DND-41 (cell line): Measurements from ENCODE around the gene ATP10A.

Experiments used
- ATAC-seq: fragments of 200-7000 bp; cut with Tn5 transposase; 3 replicates; pipeline ENCODE4 v1.9.1; 2021; ENCODE audit warnings: low read depth; ENCODE audit not compliant: insufficient read depth
- DNase-seq: peaks from one replicate; pipeline ENCODE4 v3.0.0-alpha.2; 2020
- H2AFZ ChIP-seq: 2 replicates; pipeline ENCODE4 v1.6.0; 2012; ENCODE audit warnings: low read depth, low read length
- H3K27ac ChIP-seq: 2 replicates; pipeline ENCODE4 v1.5.1; 2012; ENCODE audit warnings: low read length, inconsistent platforms
- H3K27me3 ChIP-seq: fragments of 200-600 bp; sonication (generic); 2 replicates; pipeline ENCODE4 v1.6.0; 2012; ENCODE audit warnings: low read length, mild to moderate bottlenecking, inconsistent platforms; ENCODE audit not compliant: insufficient read depth, poor library complexity
- H3K36me3 ChIP-seq: 2 replicates; pipeline ENCODE4 v1.5.1; 2012; ENCODE audit warnings: low read length, inconsistent platforms; ENCODE audit not compliant: insufficient read depth
- H3K4me1 ChIP-seq: 2 replicates; pipeline ENCODE4 v1.5.1; 2012; ENCODE audit warnings: mild to moderate bottlenecking, low read length; ENCODE audit not compliant: insufficient read depth
- H3K4me2 ChIP-seq: 2 replicates; pipeline ENCODE4 v1.6.0; 2012; ENCODE audit warnings: mild to moderate bottlenecking, moderate library complexity, low read length, inconsistent platforms; ENCODE audit not compliant: insufficient read depth
- H3K4me3 ChIP-seq, 2 experiments: fragments of 200-600 bp in 1 of 2; shearing (Covaris generic) in 1 of 2; 2 replicates each; pipeline ENCODE4 v1.5.1; 2012 to 2016; ENCODE audit warnings: inconsistent platforms in 2 of 2, low read length in 2 of 2, mild to moderate bottlenecking in 2 of 2, low read depth in 1 of 2, moderate library complexity in 1 of 2
- H3K79me2 ChIP-seq: 2 replicates; pipeline ENCODE4 v1.6.0; 2012; ENCODE audit warnings: low read length, inconsistent platforms; ENCODE audit not compliant: insufficient read depth
- H3K9ac ChIP-seq: 2 replicates; pipeline ENCODE4 v1.6.0; 2012; ENCODE audit warnings: low read depth, mild to moderate bottlenecking, inconsistent platforms, low read length, moderate library complexity
- H3K9me3 ChIP-seq: 2 replicates; pipeline ENCODE4 v1.5.1; 2012; ENCODE audit warnings: low read length, moderate library complexity, mild to moderate bottlenecking, inconsistent platforms; ENCODE audit not compliant: insufficient read depth, severe bottlenecking
- H4K20me1 ChIP-seq: 2 replicates; pipeline ENCODE4 v1.6.0; 2012; ENCODE audit warnings: low read length; ENCODE audit not compliant: insufficient read depth
- CTCF ChIP-seq: IDR thresholded peaks from 2 replicates; pipeline ENCODE4 v1.5.1; 2012; ENCODE audit warnings: borderline replicate concordance, low read length, moderate library complexity, mild to moderate bottlenecking; ENCODE audit not compliant: poor library complexity, severe bottlenecking; ENCODE audit errors: extremely low read depth
- EZH2 ChIP-seq: IDR thresholded peaks from 3 replicates; pipeline ENCODE4 v1.6.1; 2012; ENCODE audit warnings: borderline replicate concordance, low read depth, mild to moderate bottlenecking, moderate library complexity, low read length, inconsistent platforms; ENCODE audit not compliant: severe bottlenecking

Gene ATP10A

GRCh38 chr15:25683415-25683814, 179.7 kb downstream of the ATP10A start:
- no peaks in the 10 kb centered on the region for H3K36me3 ChIP-seq
- no peak for DNase-seq
- no peak for TF ChIP-seq CTCF
- no peak for TF ChIP-seq EZH2
- H3K9me3 ChIP-seq, result peaks cover 3% of the 10 kb centered on the region
- no peak overlapping the region for H3K9ac ChIP-seq
- no peaks in the 10 kb centered on the region for H3K27me3 ChIP-seq
- no peak overlapping the region for H3K4me2 ChIP-seq
- H2AFZ ChIP-seq, result no peak overlapping the region
- H3K4me3 ChIP-seq, result no peak overlapping the region
- H3K79me2 ChIP-seq, result no peaks in the 10 kb centered on the region
- no peaks in the 10 kb centered on the region for H3K4me1 ChIP-seq
- H3K27ac ChIP-seq, result no peak overlapping the region
- H4K20me1 ChIP-seq, result no peaks in the 10 kb centered on the region
- ATAC-seq, result no peak

DNA sequence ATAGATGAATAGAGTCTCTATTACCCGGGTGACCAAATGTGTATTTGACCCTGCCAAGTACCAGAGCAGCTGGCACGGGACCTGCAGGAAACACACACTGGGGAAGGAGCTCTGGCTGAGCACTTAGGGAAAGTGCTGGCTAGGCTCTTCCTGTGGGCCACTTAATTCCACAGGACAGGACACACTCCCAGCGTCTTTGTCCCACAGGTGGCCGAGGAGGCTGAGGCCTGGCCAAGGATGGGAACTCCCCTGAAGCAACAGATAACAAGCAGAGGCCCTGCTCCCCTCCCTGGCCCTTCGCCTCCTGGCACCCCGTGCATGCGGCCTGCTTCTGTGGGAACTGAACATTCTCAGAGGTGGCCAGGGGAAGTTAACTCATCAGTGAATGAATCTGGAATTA, 180.8 kb downstream of the ATP10A start:
- H3K79me2 ChIP-seq, result no peaks in the 10 kb centered on the region
- no peak for ATAC-seq
- H3K4me2 ChIP-seq, result no peak overlapping the region
- TF ChIP-seq EZH2 (no peak), CTCF (no peak)
- H3K4me3 ChIP-seq, result no peak overlapping the region
- no peak for DNase-seq
- peaks cover 3% of the 10 kb centered on the region for H3K9me3 ChIP-seq
- no peak overlapping the region for H2AFZ ChIP-seq
- no peaks in the 10 kb centered on the region for H4K20me1 ChIP-seq
- no peaks in the 10 kb centered on the region for H3K36me3 ChIP-seq
- no peak overlapping the region for H3K9ac ChIP-seq
- H3K4me1 ChIP-seq, result no peaks in the 10 kb centered on the region
- H3K27ac ChIP-seq, result no peak overlapping the region
- H3K27me3 ChIP-seq, result no peaks in the 10 kb centered on the region

GRCh38 chr15:25680686-25681025, 182.5 kb downstream of the ATP10A start:
- H3K27ac ChIP-seq, result no peak overlapping the region
- TF ChIP-seq CTCF, result no peak
- no peak for TF ChIP-seq EZH2
- no peaks in the 10 kb centered on the region for H3K36me3 ChIP-seq
- peaks cover 3% of the 10 kb centered on the region for H3K9me3 ChIP-seq
- H3K79me2 ChIP-seq, result no peaks in the 10 kb centered on the region
- no peak overlapping the region for H3K9ac ChIP-seq
- H3K4me2 ChIP-seq, result no peak overlapping the region
- H3K27me3 ChIP-seq, result no peaks in the 10 kb centered on the region
- no peaks in the 10 kb centered on the region for H4K20me1 ChIP-seq
- H3K4me1 ChIP-seq, result no peaks in the 10 kb centered on the region
- ATAC-seq (no peak), DNase-seq (no peak)
- H3K4me3 ChIP-seq, result no peak overlapping the region
- no peak overlapping the region for H2AFZ ChIP-seq
